GM15510 (cell line): ENCODE results near the gene PSME2.
A peak's percentile ranks its signal among the peaks of the same experiment; 100 is the strongest.

Source experiments
- POLR2A ChIP-seq: IDR thresholded peaks from 3 replicates; pipeline ENCODE4 v1.6.1; 2011; ENCODE audit warnings: borderline replicate concordance; ENCODE audit not compliant: insufficient read length; ENCODE audit errors: extremely low read depth

The PSME2 gene

DNA sequence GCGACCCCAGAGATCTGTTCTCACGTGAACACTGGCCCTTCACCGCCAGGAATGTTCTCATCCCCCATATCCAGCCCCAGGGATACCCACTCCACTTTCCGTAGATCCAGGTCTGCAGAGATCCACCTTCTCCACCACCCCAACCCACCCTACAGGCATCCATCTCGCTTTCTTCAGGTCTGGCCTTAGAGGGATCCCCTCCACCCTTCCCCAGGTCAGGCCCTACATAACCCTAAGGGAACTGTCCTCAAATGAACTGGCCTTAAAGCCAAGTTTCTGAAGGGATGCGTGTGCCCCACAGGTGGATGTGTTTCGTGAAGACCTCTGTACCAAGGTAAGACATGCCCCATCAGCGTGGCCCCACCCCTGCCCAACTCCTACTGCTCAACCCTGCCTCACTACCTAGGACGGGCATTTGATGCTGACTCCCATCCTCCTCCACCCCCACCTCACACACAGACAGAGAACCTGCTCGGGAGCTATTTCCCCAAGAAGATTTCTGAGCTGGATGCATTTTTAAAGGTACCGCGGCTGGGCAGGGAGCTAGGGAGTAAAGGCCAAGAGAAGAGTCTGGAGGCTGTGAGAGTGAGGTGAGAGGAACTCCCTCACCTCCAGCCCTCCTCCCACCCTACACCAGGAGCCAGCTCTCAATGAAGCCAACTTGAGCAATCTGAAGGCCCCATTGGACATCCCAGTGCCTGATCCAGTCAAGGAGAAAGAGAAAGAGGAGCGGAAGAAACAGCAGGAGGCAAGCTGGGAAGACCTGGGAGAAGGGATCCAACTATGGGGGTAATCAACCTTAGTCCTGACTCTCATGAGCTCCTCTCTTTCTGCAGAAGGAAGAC lies 9.5 kb downstream of the PSME2 start:
- TF ChIP-seq POLR2A = no peak

DNA sequence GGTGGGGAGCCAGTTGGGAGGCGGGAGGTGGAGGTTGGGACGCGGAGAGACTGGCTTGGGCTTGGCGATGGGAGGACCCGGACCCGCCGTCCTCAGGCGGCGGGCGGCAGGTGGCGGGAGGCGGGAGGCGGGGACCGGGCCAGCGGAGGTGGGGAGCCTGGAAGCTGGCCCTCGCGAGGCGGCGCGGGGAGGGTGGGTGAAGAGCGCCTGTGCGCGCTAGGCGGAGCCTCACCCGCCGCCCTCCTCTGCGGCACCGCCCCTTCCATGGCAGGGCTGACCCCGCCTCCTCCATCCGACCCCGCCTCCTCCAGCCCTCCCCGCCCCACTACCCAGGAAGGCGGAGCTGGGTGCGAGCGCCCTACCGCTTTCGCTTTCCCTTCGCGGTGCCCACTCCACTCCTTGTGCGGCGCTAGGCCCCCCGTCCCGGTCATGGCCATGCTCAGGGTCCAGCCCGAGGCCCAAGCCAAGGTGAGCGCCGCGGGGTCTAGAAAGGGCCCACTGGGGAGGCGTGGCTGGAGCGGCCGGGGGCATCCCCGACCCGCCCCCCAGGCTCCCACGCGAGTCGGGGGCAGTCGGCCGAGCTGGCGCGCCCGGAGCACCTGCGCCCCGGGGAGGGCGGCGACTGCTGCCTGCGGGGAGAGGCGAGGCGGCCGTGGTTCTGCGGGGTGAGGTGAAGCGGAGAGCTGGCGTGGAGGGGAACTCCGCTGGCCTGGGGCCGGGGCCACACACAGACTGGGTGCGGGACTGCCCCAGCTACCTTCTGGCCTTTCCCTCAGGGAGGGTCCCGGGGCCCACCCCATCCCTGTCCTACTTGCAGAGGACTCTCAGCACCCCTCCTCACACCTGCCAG lies 10.4 kb downstream of the PSME2 start, which contains the start of gene PSME1:
PSME1 (plus strand) TSS at position 361 of the 850 bp plus-strand sequence; CDS start at position 430, 69 bp downstream.
- peak; percentile 77 for TF ChIP-seq POLR2A

DNA sequence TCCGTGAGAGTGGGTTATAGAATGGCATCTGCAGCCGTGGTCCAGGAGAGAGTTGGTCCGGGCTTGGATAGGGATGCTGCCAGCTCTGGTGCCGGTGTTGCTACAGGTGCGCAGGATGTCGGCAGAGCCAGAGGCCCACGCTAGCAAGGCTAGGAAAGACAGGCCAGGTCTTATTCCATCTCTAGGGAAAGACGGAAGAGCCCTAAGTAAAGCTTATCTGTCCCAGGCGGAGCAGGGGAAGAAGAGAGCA lies 10.9 kb downstream of the PSME2 start:
- TF ChIP-seq POLR2A = no peak

DNA sequence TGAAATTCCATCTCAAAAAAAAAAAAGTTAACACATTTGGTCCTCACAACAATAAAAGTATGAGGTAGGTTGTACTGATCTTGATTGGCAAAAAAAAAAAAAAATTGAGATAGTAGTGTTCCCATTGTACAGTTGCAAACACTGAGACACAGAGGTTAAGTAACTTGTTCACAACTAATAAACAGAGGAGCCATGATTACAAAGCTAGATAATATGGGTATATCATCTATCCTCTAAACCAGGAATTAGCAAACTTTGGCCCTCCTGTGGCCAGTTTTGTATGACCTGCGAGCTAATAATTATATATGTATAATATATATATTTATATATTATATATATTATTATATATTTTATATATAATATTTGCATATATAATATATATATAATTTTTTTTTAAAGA lies 12.7 kb downstream of the PSME2 start:
- TF ChIP-seq POLR2A = no peak

DNA sequence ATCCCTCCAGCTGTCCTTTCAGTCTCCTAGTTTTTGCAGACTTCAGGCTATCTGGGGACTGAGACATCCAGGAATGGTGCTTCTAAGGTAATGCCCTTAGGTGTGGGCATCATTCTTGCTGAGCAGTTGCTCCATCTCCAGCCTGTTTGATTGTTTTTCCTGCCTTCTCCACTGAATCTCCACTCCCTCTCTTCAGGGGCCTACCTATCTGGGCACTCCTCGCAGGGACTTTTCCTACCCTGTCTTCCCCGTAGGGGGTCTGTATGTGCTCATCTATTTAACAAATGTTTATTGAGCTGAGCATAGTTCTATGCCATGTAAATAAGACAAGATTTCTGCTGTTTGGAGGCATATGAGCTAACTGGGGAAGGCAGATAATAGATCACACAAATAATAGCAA lies 13.4 kb downstream of the PSME2 start:
- TF ChIP-seq POLR2A = no peak

DNA sequence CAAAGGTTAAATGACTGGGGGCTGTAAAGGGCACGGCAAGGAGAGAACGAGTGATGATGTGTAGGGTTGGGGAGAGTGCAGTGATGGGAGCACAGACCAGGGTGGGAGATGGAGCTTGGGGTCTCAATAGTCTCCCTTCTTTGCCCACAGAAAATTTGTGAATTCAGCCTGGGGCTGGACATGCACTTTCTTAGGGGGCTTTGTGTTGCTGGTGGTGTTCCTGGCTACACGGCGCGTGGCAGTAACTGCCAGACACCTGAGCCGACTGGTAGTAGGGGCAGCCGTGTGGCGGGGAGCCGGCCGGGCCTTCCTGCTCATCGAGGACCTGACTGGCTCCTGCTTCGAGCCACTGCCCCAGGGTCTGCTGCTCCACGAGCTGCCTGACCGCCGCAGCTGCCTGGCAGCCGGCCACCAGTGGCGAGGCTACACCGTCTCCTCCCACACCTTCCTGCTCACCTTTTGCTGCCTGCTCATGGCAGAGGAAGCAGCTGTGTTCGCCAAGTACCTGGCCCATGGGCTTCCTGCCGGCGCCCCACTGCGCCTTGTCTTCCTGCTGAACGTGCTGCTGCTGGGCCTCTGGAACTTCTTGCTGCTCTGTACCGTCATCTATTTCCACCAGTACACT lies 14.2 kb downstream of the PSME2 start:
- TF ChIP-seq POLR2A = no peak

DNA sequence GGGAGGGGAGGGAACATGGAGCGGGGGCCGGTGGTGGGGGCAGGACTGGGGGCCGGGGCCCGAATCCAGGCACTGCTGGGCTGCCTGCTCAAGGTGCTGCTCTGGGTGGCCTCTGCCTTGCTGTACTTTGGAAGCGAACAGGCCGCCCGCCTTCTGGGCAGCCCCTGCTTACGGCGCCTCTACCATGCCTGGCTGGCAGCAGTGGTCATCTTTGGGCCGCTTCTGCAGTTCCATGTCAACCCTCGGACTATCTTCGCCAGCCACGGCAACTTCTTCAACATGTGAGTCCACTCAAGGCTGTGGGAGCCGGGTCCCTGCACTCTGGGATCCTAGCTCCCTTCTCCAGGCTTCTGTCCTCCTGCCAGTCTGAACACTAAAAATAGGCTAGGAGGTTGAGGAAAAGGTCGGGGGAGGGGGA lies 14.9 kb downstream of the PSME2 start:
- no peak for TF ChIP-seq POLR2A

DNA sequence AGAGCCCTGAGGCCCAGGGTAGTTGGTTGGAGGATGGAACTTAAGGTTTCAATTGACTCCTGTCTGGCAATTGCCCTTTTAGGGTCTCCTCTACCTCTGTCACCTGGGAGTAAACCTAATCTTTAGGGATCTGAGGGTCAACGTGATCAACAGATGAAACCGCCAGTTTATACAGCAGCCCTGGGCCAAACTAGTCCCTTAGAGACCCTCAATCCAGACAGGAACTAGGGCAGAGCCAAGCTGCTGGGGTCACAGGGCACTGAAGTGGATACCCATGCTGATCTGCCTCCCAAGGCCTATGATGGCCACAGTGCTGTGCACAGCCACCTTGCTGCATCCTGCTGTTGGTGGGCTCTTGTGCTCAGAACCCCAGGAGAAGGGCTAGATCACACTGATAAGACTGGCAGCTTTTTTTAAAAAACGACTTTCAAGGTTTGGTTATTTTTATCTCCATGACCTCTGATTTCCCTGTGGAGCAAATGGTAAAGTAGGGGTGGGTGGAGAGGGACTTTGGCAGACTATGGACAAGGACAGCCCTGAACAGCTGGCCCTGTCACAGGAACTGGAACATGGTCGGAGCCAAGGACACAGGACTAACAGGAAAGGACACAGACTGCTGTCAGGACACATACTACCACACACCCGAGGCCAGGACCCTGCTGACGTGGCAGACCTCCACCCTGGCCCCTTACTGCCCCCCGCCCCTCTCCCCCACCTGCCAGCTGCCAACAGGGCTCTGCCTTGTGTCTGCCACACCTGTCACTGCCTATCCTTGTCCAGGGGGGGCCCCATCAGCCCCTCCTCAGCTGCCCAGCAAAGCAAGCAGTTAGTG lies 15.5 kb downstream of the PSME2 start:
- no peak for TF ChIP-seq POLR2A

DNA sequence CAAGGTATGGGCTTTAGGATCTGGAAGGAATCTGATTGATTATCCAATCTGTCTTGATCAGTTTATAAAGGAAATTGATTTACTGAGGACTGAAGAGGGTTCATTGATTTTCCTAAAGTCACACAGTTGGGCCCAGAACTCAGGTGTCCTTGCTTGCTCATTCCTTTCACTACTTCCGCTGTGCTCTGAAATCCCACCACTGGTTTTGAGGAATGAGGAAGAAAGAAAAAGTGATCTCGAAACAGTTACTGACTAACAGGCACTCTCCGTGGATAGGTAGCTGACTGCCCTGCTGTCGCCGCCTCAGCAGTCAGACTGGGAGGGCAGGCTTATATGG lies 16.1 kb downstream of the PSME2 start, which contains the start of gene FITM1:
FITM1 (plus strand) TSS at position 280 of the 337 bp plus-strand sequence. CDS start 905 bp downstream, outside the sequence.
- TF ChIP-seq POLR2A = no peak

DNA sequence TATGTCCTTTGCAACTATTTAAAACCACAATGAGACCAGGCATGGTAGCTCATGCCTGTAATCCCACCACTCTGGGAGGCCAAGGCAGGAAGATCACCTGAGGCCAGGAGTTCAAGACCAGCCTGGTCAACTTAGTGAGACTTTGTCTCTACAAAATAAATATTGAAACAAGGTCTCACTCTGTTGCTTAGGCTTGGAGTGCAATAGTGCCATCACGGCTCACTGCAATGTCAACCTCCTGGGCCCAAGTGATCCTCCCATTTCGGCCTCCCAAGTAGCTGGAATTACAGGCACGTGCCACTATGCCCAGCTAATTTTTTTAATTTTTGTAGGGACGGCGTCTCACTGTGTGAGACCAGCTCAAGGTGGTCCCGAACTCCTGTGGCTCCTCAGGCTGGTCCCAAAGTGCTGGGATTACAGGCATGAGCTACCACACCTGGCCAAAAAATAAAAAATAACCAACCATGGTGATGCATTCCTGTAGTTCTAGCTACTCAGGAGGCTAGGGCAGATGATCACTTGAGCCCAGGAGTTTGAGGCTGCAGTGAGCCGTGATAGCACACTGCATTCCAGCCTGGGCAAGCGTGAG lies 16.9 kb downstream of the PSME2 start:
- TF ChIP-seq POLR2A = no peak

DNA sequence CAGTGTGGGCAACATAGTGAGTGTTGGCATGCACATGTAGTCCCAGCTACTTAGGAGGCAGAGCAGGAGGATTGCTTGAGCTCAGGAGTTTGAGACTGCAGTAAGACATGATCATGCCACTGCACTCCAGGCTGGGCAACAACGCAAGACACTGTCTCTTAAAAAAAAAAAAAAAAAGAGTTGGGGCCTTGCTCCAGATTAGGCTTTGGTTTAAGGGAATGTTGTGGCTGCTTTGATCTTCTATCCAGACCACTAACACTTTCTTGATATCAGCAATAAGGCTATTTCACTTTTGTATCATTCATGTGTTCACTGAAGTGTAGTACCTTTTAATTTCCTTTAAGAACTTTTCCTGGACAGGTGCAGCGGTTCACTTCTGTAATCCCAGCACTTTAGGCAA lies 18.7 kb downstream of the PSME2 start:
- no peak for TF ChIP-seq POLR2A

DNA sequence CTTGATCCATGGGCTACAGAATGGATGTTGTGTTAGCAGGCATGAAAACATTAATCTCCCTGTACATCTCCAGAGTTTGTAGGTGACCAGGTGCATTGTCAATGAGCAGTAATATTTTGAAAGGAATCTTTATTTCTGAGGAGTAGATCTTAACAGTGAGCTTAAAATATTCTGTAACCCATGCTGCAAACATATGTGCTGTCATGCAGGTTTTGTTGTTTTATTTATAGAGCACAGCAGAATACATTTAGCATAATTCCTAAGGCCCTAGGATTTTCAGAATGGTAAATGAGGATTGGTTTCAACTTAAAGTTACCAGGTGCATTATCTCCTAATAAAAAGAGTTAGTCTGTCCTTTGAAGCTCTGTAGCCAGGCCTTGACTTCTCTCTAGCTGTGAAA lies 19.5 kb downstream of the PSME2 start:
- TF ChIP-seq POLR2A = no peak

DNA sequence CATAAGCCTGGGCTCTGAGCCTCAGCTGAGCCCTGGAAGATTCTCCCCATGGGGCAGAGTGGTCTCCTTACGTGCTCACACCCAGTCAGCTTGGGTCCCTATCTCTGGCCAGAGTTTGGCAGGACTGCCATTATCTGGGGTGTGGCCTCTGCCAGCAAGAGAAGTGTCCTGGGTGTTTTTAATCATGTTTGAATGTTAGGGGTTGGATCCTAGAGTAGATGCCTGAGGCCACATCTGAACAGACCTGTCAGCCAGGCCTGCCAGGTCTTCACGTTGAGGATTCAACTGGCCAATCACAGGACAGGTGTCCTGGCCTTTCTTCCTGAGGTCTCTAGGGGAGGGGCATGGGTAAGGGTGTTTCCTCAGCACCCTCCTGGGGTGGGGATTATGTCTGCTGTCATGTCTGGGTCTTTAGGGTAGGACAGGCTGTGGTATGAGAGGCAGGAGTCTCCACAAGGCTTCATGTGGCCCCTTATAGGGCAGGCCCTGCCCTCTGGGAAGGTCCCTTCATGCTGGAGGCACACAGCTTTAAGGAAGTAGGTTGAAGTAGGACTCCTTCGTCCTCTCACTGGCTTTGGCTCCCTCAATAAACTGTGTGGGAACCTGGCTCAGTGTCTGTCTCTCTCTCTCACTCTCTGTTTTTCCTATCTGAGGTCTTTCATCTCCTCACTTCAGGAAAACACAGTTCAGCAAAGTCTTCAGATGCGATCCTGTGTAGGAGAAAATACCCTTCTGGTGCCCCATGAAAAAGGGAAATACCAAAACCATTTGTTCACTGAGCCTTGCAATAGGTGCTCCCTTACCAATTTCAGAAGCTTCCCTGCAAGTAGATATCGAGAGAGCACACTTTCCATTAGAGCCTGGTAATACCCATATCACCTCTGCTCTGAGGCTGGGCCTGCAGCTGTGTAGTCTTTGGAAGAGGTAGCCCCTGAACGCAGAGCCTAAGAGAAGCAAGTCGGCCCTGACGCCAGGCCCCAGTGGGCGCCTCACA lies 22.7 kb downstream of the PSME2 start:
- no peak for TF ChIP-seq POLR2A

DNA sequence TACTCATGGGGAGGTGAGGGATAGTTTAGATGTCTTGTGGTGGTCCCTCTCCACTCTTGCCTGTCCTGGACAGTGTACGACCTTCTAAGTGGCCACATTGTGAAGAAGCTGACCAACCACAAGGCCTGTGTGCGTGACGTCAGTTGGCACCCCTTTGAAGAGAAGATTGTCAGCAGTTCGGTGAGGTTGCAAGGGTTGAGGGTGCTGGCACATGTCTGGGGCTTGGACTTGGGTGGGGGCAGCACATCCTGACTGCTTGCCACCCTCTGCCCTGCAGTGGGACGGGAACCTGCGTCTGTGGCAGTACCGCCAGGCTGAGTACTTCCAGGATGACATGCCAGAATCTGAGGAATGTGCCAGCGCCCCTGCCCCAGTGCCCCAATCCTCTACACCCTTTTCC lies 23.5 kb downstream of the PSME2 start:
- no peak for TF ChIP-seq POLR2A

DNA sequence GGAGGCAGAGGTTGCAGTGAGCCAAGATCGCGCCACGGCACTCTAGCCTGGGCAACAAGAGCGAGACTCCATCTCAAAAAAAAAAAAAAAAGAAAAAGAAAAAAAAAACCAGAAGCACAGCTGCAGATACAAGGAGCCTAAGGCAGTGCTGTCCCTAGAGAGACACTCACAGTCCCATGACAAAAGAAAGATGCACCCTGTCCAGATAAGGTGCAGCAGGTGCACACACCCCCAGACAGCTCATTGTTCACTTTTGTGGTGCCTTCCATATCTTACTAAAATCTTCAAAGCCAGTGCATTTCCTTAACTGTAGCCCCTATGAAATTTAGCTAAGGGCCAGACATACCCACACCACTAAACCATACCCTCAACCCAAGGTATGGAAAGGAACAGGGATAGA lies 24.0 kb downstream of the PSME2 start:
- TF ChIP-seq POLR2A = no peak
